Measurements from ENCODE around the gene ATP6V0C. TPM values are rescaled to one million over a fixed set of nuclear protein-coding genes. Genes with fewer than 3 reads are reported as not detected.

ATP6V0C gene
- total and polyA plus RNA-seq, 2 experiments from 2014 or later = 81.4 to 375 TPM

DNA sequence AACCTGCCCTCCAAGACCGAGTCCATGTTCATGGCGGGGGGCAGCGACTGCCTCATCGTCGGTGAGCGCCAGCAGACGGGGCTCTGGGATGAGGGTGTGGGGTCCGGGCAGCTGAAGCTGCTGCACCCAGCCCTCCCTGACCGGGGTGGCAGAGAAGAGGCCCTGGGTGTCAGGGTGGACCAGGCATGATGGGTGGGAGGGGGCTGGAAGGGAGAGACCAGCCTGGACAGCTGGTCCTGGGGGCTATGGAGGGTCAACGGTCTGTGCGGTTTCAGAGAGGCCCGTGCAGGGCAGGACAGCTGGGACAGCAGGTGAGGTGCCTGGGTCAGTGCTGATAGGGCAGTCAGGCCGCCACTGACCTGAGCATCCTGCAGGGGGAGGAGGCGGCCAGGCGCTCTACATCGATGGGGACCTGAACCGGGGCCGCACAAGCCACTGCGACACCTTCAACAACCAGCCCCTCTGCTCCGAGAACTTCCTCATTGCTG, 13.3 kb upstream of the ATP6V0C start:
- peaks cover 13% of the 10 kb centered on the region for H3K4me1 ChIP-seq (ENCODE audit: insufficient read depth)
- TF ChIP-seq EZH2 (IDR thresholded peaks at IDR 0.05; ENCODE audit: borderline replicate concordance) = no peak
- TF ChIP-seq, protein P1, sequence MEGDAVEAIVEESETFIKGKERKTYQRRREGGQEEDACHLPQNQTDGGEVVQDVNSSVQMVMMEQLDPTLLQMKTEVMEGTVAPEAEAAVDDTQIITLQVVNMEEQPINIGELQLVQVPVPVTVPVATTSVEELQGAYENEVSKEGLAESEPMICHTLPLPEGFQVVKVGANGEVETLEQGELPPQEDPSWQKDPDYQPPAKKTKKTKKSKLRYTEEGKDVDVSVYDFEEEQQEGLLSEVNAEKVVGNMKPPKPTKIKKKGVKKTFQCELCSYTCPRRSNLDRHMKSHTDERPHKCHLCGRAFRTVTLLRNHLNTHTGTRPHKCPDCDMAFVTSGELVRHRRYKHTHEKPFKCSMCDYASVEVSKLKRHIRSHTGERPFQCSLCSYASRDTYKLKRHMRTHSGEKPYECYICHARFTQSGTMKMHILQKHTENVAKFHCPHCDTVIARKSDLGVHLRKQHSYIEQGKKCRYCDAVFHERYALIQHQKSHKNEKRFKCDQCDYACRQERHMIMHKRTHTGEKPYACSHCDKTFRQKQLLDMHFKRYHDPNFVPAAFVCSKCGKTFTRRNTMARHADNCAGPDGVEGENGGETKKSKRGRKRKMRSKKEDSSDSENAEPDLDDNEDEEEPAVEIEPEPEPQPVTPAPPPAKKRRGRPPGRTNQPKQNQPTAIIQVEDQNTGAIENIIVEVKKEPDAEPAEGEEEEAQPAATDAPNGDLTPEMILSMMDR (IDR thresholded peaks at IDR 0.05; ENCODE audit: poor library complexity) = no peak
- TF ChIP-seq EZH2phosphoT487 (IDR thresholded peaks at IDR 0.05; ENCODE audit: low read depth, severe bottlenecking, unreplicated experiment) = no peak

DNA sequence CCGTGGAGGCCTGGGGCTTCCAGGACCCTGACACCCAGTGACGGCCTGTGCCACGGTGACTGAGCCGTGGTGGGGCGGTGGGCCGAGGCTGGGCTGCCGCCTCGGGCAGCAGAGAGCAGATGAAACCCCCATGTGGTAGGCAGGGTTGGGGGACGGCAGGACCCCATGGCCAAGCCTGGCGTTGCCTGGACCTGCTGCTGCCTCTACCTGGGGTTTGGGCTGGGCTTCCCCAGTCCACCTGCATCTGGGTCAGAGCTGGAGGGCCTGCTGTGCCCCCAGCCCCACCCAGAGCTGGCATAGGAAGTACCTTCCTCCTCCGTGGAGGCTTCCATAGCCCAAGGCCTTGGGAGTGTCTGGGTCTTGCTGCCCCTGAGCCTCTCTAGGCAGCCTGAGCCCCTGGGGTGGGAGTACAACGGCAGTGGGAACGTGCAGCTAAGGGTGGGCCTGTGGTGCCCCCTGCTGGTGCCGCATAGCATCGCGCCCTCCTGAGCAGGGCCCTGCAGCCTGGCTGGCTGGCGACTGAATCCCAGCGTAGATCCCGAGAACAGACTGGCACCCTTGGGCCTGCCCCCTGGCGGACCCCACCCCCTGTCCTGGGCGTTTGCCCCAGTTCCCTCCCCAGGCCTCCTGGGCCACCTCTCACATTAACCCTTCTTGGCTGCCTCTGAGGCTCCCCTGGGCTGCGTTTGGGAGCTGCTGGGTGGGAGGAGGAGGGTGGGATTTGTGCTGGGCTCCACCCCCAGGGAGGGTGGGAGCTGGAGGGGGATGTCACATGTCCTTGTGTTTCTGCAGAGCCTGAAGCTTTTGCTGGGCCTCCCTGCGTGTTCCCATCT, 12.6 kb upstream of the ATP6V0C start:
- TF ChIP-seq EZH2phosphoT487 (IDR thresholded peaks at IDR 0.05; ENCODE audit: low read depth, severe bottlenecking, unreplicated experiment) = no peak
- TF ChIP-seq, protein P1 (IDR thresholded peaks at IDR 0.05; ENCODE audit: poor library complexity) = peak; percentile 98
- Histone ChIP-seq H3K4me2 (peak overlapping the region; percentile 73), H3K4me1 (ENCODE audit: insufficient read depth) (peaks cover 13% of the 10 kb centered on the region), H3K36me3 (replicated peaks; ENCODE audit: insufficient read depth, low read depth) (no peaks in the 10 kb centered on the region), H3K9me2 (replicated peaks; ENCODE audit: insufficient read depth) (no peaks in the 10 kb centered on the region), H3K4me3 (no peak overlapping the region), H3K9me3 (ENCODE audit: low read depth) (no peaks in the 10 kb centered on the region), H3K27me3 (no peaks in the 10 kb centered on the region), H4K20me1 (ENCODE audit: insufficient read depth, poor library complexity, severe bottlenecking) (no peaks in the 10 kb centered on the region), H3K79me2 (no peaks in the 10 kb centered on the region), H2AFZ (no peak overlapping the region), H3K27ac (no peak overlapping the region)
- WGBS (ENCODE audit: low lambda C conversion rate, missing lambda C conversion rate) = 53% methylated on average over 18 of the region's 23 CpGs
- peak; percentile 91 for DNase-seq (ENCODE audit: low spot score)

More for the DNA sequence above, 13.3 kb upstream of the ATP6V0C start:
- DNase-seq (ENCODE audit: low spot score) = no peak
- Histone ChIP-seq H3K36me3 (replicated peaks; ENCODE audit: insufficient read depth, low read depth) (no peaks in the 10 kb centered on the region), H3K9me2 (replicated peaks; ENCODE audit: insufficient read depth) (no peaks in the 10 kb centered on the region), H3K4me3 (no peak overlapping the region), H3K27me3 (no peaks in the 10 kb centered on the region), H2AFZ (no peak overlapping the region), H3K27ac (no peak overlapping the region), H3K4me2 (no peak overlapping the region), H3K79me2 (no peaks in the 10 kb centered on the region), H3K9me3 (ENCODE audit: low read depth) (no peaks in the 10 kb centered on the region), H4K20me1 (ENCODE audit: insufficient read depth, poor library complexity, severe bottlenecking) (no peaks in the 10 kb centered on the region)
- 90% methylated on average over 11 of the region's 20 CpGs for WGBS (ENCODE audit: low lambda C conversion rate, missing lambda C conversion rate)

GRCh38 chr16:2501946-2502895, 11.5 kb upstream of the ATP6V0C start:
- Histone ChIP-seq H3K9me2 (replicated peaks; ENCODE audit: insufficient read depth) (no peaks in the 10 kb centered on the region), H3K9me3 (ENCODE audit: low read depth) (no peaks in the 10 kb centered on the region), H4K20me1 (ENCODE audit: insufficient read depth, poor library complexity, severe bottlenecking) (no peaks in the 10 kb centered on the region), H2AFZ (no peak overlapping the region), H3K4me1 (ENCODE audit: insufficient read depth) (peaks cover 13% of the 10 kb centered on the region), H3K4me2 (peak overlapping the region; percentile 73), H3K79me2 (no peaks in the 10 kb centered on the region), H3K27me3 (no peaks in the 10 kb centered on the region), H3K4me3 (no peak overlapping the region), H3K27ac (peak overlapping the region; percentile 71), H3K36me3 (replicated peaks; ENCODE audit: insufficient read depth, low read depth) (no peaks in the 10 kb centered on the region)
- WGBS (ENCODE audit: low lambda C conversion rate, missing lambda C conversion rate) = 86% methylated on average over 16 of the region's 18 CpGs
- TF ChIP-seq EZH2 (IDR thresholded peaks at IDR 0.05; ENCODE audit: borderline replicate concordance) = no peak
- TF ChIP-seq EZH2phosphoT487 (IDR thresholded peaks at IDR 0.05; ENCODE audit: low read depth, severe bottlenecking, unreplicated experiment) = no peak
- TF ChIP-seq, protein P1 (IDR thresholded peaks at IDR 0.05; ENCODE audit: poor library complexity) = no peak
- DNase-seq (ENCODE audit: low spot score) = no peak
